Uterus (tissue), 2 donors: ENCODE data around the gene EFCAB12.

Source experiments
- CTCF ChIP-seq, 4 experiments: fragments of 200-600 bp in 2 of 4; fragments of 450-650 bp in 2 of 4; sonication (generic) in 2 of 4; IDR thresholded peaks; one replicate each; pipeline ENCODE4 v1.5.1; 2016 to 2019; ENCODE audit warnings: antibody characterized with exemption in 4 of 4, mild to moderate bottlenecking in 2 of 4, moderate library complexity in 1 of 4
- POLR2A ChIP-seq, 2 donors: fragments of 450-650 bp; IDR thresholded peaks; one replicate each; pipeline ENCODE4 v1.6.1; 2016; ENCODE audit warnings: antibody characterized with exemption in 2 of 2, mild to moderate bottlenecking in 1 of 2, moderate library complexity in 1 of 2

GRCh38 chr3:129421236-129421883 lies 7.1 kb downstream of the EFCAB12 start:
- TF ChIP-seq CTCF (IDR thresholded peaks at IDR 0.05) (no peak), POLR2A (IDR thresholded peaks at IDR 0.05) (no peak)
